C4-2B (cell line): ENCODE results near the gene INSM2.

Source experiments
- ZFX ChIP-seq: fragments of 450-650 bp; IDR thresholded peaks from 2 replicates; pipeline ENCODE4 v1.6.1; 2017
- TF ChIP-seq, protein P1 (sequence below): fragments of 450-650 bp; conservative IDR thresholded peaks from 2 replicates; pipeline ENCODE4 v1.5.1; 2017; ENCODE audit warnings: mild to moderate bottlenecking

DNA sequence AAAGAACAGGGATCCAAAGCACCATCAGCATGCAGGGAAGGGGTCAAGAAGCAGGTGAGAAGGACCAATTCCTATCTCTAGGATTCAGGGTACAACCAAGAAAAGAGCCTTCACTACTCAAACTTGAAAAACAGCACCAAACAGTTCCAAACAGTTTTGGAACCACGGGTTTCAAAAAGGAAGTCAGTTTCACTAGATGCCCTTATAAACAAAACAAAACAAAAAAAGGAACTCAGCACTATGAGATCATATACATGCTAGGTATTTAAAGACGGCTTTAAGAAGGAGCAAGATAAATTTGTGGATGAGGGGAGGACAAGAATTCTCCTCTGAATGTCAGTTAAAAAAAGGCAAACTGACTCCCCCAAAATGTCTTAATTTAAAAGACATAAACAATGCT lies 6.0 kb downstream of the INSM2 start:
- TF ChIP-seq, protein P1, sequence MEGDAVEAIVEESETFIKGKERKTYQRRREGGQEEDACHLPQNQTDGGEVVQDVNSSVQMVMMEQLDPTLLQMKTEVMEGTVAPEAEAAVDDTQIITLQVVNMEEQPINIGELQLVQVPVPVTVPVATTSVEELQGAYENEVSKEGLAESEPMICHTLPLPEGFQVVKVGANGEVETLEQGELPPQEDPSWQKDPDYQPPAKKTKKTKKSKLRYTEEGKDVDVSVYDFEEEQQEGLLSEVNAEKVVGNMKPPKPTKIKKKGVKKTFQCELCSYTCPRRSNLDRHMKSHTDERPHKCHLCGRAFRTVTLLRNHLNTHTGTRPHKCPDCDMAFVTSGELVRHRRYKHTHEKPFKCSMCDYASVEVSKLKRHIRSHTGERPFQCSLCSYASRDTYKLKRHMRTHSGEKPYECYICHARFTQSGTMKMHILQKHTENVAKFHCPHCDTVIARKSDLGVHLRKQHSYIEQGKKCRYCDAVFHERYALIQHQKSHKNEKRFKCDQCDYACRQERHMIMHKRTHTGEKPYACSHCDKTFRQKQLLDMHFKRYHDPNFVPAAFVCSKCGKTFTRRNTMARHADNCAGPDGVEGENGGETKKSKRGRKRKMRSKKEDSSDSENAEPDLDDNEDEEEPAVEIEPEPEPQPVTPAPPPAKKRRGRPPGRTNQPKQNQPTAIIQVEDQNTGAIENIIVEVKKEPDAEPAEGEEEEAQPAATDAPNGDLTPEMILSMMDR, result no peak
- TF ChIP-seq ZFX, result no peak
